HCT116 (cell line): ENCODE data around the gene XYLT1. TPM values are rescaled to one million over a fixed set of nuclear protein-coding genes. Genes with fewer than 3 reads are reported as not detected.

ENCODE experiments used
- ATAC-seq: fragments of 200-7000 bp; cut with Tn5 transposase; 2 replicates; pipeline ENCODE4 v1.9.1; 2020; ENCODE audit warnings: mild to moderate bottlenecking, moderate library complexity
- BruUV-seq: library from RNA; stranded (reverse); fragments of 400-500 nt; replicated peaks from 2 replicates; lab custom pipeline; 2021; lab: Mats Ljungman, UMichigan
- CTCF ChIA-PET: fragments of 300-600 bp; sonication (Branson Sonifier 250); formaldehyde crosslinking; loops from one replicate; lab custom pipeline; 2021; ENCODE audit warnings: antibody characterized with exemption; lab: Charles Lee
- POLR2A ChIA-PET: fragments of 300-600, 350-600 bp; sonication (Branson Sonifier 250); formaldehyde crosslinking; loops from one replicate; lab custom pipeline; 2021; ENCODE audit warnings: antibody characterized with exemption; lab: Charles Lee
- RAD21 ChIA-PET, 2 experiments: fragments of 300-600 bp; sonication (Branson Sonifier 250); formaldehyde crosslinking; loops; one replicate each; lab custom pipeline; 2023; ENCODE audit warnings: low total read pairs in 2 of 2; ENCODE audit not compliant: uncharacterized antibody in 2 of 2, unreplicated experiment in 2 of 2, low non-redundant PET in 1 of 2; lab: Charles Lee
- DNase-seq: peaks from one replicate; pipeline ENCODE4 v3.0.0-alpha.2; 2010; ENCODE audit warnings: low read depth, low spot score
- H2AFZ ChIP-seq: fragments of 200-600 bp; shearing (Covaris generic), sonication (generic); 2 replicates; pipeline ENCODE4 v1.6.1; 2017; ENCODE audit warnings: low read depth, mixed run types, mixed read lengths, antibody characterized with exemption, low read length; ENCODE audit not compliant: poor library complexity, severe bottlenecking
- H3K27ac ChIP-seq: 2 replicates; pipeline ENCODE4 v1.5.1; 2012; ENCODE audit warnings: low read depth, low read length
- H3K27me3 ChIP-seq: fragments of 200-600 bp; sonication (generic); 2 replicates; pipeline ENCODE4 v1.6.1; 2016; ENCODE audit warnings: mixed run types, low read length, mixed read lengths; ENCODE audit not compliant: insufficient read depth
- H3K36me3 ChIP-seq, 2 experiments: fragments of 200-500 bp in 1 of 2; fragments of 200-600 bp in 1 of 2; sonication (Bioruptor generic) in 1 of 2; sonication (generic) in 1 of 2; 2 replicates each; pipeline versions ENCODE4 v1.5.1 to v1.6.1; 2014 to 2016; ENCODE audit warnings: low read length in 2 of 2, inconsistent platforms in 1 of 2, mixed read lengths in 1 of 2, mixed run types in 1 of 2; ENCODE audit not compliant: insufficient read depth in 2 of 2, control insufficient read depth in 1 of 2
- H3K4me1 ChIP-seq, 2 experiments: fragments of 200-600 bp in 1 of 2; sonication (generic) in 1 of 2; 2 replicates each; pipeline versions ENCODE4 v1.5.1 to v1.6.1; 2012 to 2017; ENCODE audit warnings: low read length in 2 of 2, inconsistent platforms in 1 of 2, mild to moderate bottlenecking in 1 of 2, mixed read lengths in 1 of 2, mixed run types in 1 of 2, moderate library complexity in 1 of 2; ENCODE audit not compliant: insufficient read depth in 2 of 2, control insufficient read depth in 1 of 2
- H3K4me2 ChIP-seq: fragments of 200-600 bp; sonication (generic); 2 replicates; pipeline ENCODE4 v1.6.1; 2017; ENCODE audit warnings: mixed run types, low read length, mixed read lengths
- H3K4me3 ChIP-seq, 2 experiments: fragments of 200-600 bp in 1 of 2; sonication (generic) in 1 of 2; replicated peaks in 1 of 2; 2 replicates each; pipeline ENCODE4 v1.5.1; 2011 to 2016; ENCODE audit warnings: low read length in 2 of 2, control low read depth in 1 of 2, low read depth in 1 of 2, mild to moderate bottlenecking in 1 of 2, mixed read lengths in 1 of 2, mixed run types in 1 of 2
- H3K79me2 ChIP-seq: fragments of 200-600 bp; sonication (generic); 2 replicates; pipeline ENCODE4 v1.6.1; 2017; ENCODE audit warnings: mild to moderate bottlenecking, mixed run types, low read length, moderate library complexity, mixed read lengths; ENCODE audit not compliant: insufficient read depth
- H3K9ac ChIP-seq: fragments of 200-600 bp; sonication (generic); 2 replicates; pipeline ENCODE4 v1.6.1; 2016; ENCODE audit warnings: low read length, mixed read lengths
- H3K9me2 ChIP-seq: fragments of 200-600 bp; sonication (generic), shearing (Covaris generic); 2 replicates; pipeline ENCODE4 v1.6.1; 2017; ENCODE audit warnings: mixed run types, mild to moderate bottlenecking, moderate library complexity; ENCODE audit not compliant: insufficient read depth
- H3K9me3 ChIP-seq, 2 experiments: fragments of 200-500 bp in 1 of 2; fragments of 200-600 bp in 1 of 2; sonication (Bioruptor generic) in 1 of 2; sonication (generic) in 1 of 2; 2 replicates each; pipeline ENCODE4 v1.6.1; 2014 to 2017; ENCODE audit warnings: low read length in 2 of 2, mixed read lengths in 2 of 2, inconsistent platforms in 1 of 2, low read depth in 1 of 2, mild to moderate bottlenecking in 1 of 2, mixed run types in 1 of 2, moderate library complexity in 1 of 2; ENCODE audit not compliant: control insufficient read depth in 1 of 2, insufficient read depth in 1 of 2
- H4K20me1 ChIP-seq: fragments of 200-600 bp; sonication (generic), shearing (Covaris generic); 2 replicates; pipeline ENCODE4 v1.6.1; 2017; ENCODE audit warnings: mixed run types, mild to moderate bottlenecking, moderate library complexity; ENCODE audit not compliant: insufficient read depth
- ATF3 ChIP-seq: IDR thresholded peaks from 2 replicates; pipeline ENCODE4 v1.6.1; 2012
- EZH2phosphoT487 ChIP-seq: fragments of 200-600 bp; IDR thresholded peaks from 2 replicates; pipeline ENCODE4 v1.6.1; 2018; ENCODE audit warnings: antibody characterized with exemption, borderline replicate concordance
- FOSL1 ChIP-seq: IDR thresholded peaks from 2 replicates; pipeline ENCODE4 v1.6.1; 2012; ENCODE audit warnings: low read depth
- JUND ChIP-seq: IDR thresholded peaks from 2 replicates; pipeline ENCODE4 v1.6.1; 2012
- REST ChIP-seq: IDR thresholded peaks from 2 replicates; pipeline ENCODE4 v1.6.1; 2012; ENCODE audit warnings: low read depth
- SRF ChIP-seq: IDR thresholded peaks from 2 replicates; pipeline ENCODE4 v1.6.1; 2012; ENCODE audit warnings: low read depth
- TCF7L2 ChIP-seq: IDR thresholded peaks from 2 replicates; pipeline ENCODE4 v1.7.0; 2011; ENCODE audit warnings: borderline replicate concordance, inconsistent platforms; ENCODE audit not compliant: insufficient read depth, insufficient read length; ENCODE audit errors: extremely low read depth
- ZFX ChIP-seq: fragments of 450-650 bp; IDR thresholded peaks from 2 replicates; pipeline ENCODE4 v1.6.1; 2017
- intact Hi-C: fragments of 100-400 bp; cut with micrococcal nuclease; formaldehyde crosslinking; loops from 2 replicates; pipeline ENCODE4 v1.10.0; 2022
- total RNA-seq: library from RNA; stranded (reverse); gene quantifications from one replicate; pipeline ENCODE4 v1.2.1, GENCODE V29; 2021; ENCODE audit not compliant: unreplicated experiment

The XYLT1 gene
- total RNA-seq, 1 experiment from 2014 or later = 4.5 TPM

- intact Hi-C loops = no loop called here
- DNase-seq (no peak), ATAC-seq (no peak)
- no peak for TF ChIP-seq ATF3
- TF ChIP-seq FOSL1 = no peak
- TF ChIP-seq EZH2phosphoT487 = no peak
- no peak for TF ChIP-seq TCF7L2
- TF ChIP-seq SRF = no peak
- TF ChIP-seq JUND = no peak
- TF ChIP-seq ZFX = no peak
- TF ChIP-seq REST = no peak
- Histone ChIP-seq H3K4me2 (no peak overlapping the region), H3K9ac (no peak overlapping the region), H3K9me2 (no peaks in the 10 kb centered on the region), H4K20me1 (no peaks in the 10 kb centered on the region), H3K27me3 (peaks cover 8% of the 10 kb centered on the region), H3K36me3 (no peaks in the 10 kb centered on the region), H3K27ac (no peak overlapping the region), H2AFZ (no peak overlapping the region), H3K4me3 (no peak overlapping the region), H3K4me1 (no peaks in the 10 kb centered on the region), H3K79me2 (no peaks in the 10 kb centered on the region), H3K9me3 (no peaks in the 10 kb centered on the region)
- CTCF ChIA-PET = no interaction called here
- POLR2A ChIA-PET = no interaction called here
- BruUV-seq = no TSS peak
- RAD21 ChIA-PET = no interaction called here
Observed at GRCh38 chr16:17056666-17057065, 414.1 kb downstream of the XYLT1 start.
